PC-9 (cell line): ENCODE data around the gene SPSB4.

Source experiments
- CTCF ChIP-seq: fragments of 200-600 bp; sonication (generic); conservative IDR thresholded peaks from 2 replicates; pipeline ENCODE4 v1.6.1; 2017; ENCODE audit warnings: mixed run types, antibody characterized with exemption, mild to moderate bottlenecking, moderate library complexity
- EZH2 ChIP-seq: fragments of 200-600 bp; sonication (generic); IDR thresholded peaks from 2 replicates; pipeline ENCODE4 v1.8.0; 2017; ENCODE audit warnings: antibody characterized with exemption, low read depth

- TF ChIP-seq CTCF, result no peak
- no peak for TF ChIP-seq EZH2
Measured at GRCh38 chr3:141164852-141165251, 113.7 kb downstream of the SPSB4 start.
